Measurements from ENCODE around the gene FAM110D. TPM values are rescaled to one million over a fixed set of nuclear protein-coding genes. Genes with fewer than 3 reads are reported as not detected.

FAM110D gene
- total RNA-seq, 1 experiment from 2014 or later, result not detected

DNA sequence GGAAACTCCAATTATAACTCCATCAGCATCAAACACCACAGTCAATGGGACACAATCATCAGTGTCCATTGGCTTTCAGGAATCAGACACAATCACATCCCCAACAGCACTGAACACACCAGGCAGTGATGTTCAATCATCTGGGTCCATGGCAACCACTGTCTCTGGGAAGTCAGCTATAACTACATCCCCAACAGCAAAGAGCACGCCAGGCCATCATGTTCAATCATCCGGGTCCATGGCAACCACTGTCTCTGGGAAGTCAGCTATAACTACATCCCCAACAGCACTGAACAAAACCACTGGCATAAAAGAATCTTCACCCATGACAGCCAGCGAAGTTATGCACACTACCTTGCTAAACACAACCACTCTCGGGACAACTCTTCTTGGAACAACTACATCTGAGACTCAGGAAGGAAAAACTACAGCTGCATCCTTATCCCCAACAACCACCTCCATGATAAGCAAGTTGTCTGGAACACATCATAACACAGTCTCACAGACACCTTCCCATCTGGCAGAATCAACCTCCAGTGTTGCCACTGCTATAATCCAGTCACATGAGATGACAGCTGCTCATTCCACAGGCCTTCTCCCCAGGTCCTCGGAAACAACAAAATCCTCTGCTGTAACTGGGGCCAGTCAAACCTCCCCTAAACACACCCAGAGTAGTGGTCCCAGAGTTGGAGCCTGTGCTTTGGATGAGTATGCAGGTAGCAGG lies 51.4 kb downstream of the FAM110D start:
- BruUV-seq (replicated peaks), result no TSS peak
- Histone ChIP-seq H3K79me2 (ENCODE audit: low read length) (no peaks in the 10 kb centered on the region), H3K4me2 (ENCODE audit: low read length) (no peak overlapping the region), H3K9ac (ENCODE audit: low read length) (no peak overlapping the region), H3K27ac (ENCODE audit: low read length) (no peak overlapping the region), H3K4me1 (ENCODE audit: insufficient read depth, low read length) (no peaks in the 10 kb centered on the region), H4K20me1 (ENCODE audit: low read length) (no peaks in the 10 kb centered on the region), H3K9me2 (replicated peaks; ENCODE audit: low read length) (no peaks in the 10 kb centered on the region), H3K4me3 (ENCODE audit: low read length) (no peak overlapping the region), H3K27me3 (ENCODE audit: low read length) (no peaks in the 10 kb centered on the region), H3K36me3 (ENCODE audit: low read depth, low read length) (no peaks in the 10 kb centered on the region), H2AFZ (ENCODE audit: low read length) (no peak overlapping the region), H3F3A (ENCODE audit: low read length, unreplicated experiment) (no peaks in the 10 kb centered on the region), H3K9me3 (ENCODE audit: low read length) (no peaks in the 10 kb centered on the region)
- intact Hi-C loops (cut with micrococcal nuclease), result no loop called here
- ChIA-PET POLR2A (ENCODE audit: unreplicated experiment) (no interaction called here), CTCF (interaction anchor here (0.8 to 1.4 kb wide), 2 partner anchors 24 to 136 kb away, joined by 13 to 14 read pairs; partner anchors contain the start of gene CEP85)
- ATAC-seq (no peak), DNase-seq (no peak)
- TF ChIP-seq CTCF (conservative IDR thresholded peaks at IDR 0.05; ENCODE audit: low read depth, low read length), result no peak
- no peak for TF ChIP-seq EZH2phosphoT487 (IDR thresholded peaks at IDR 0.05; ENCODE audit: borderline replicate concordance, low read length)
- TF ChIP-seq EZH2 (IDR thresholded peaks at IDR 0.05; ENCODE audit: low read length, unreplicated experiment), result no peak

DNA sequence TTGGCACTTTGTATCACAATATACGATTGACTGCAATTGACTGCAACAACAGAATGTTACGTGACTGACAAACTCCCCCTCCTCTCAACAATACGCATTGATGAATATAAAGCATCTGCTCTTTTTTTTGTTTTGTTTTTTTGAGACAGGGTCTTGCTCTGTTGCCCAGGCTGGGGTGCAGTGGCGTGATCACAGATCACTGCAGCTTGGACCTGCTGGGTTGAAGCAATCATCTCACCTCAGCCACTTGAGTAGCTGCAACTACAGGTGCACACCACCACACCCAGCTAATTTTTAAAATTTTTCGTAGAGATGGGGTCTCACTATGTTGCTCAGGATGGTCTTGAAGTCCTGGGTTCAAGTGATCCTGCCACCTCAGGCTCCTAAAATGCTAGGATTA lies 53.8 kb downstream of the FAM110D start:
- no peak overlapping the region for H3K4me3 ChIP-seq (ENCODE audit: low read length)
- H2AFZ ChIP-seq (ENCODE audit: low read length), result no peak overlapping the region
- H3K4me2 ChIP-seq (ENCODE audit: low read length), result no peak overlapping the region
- no peaks in the 10 kb centered on the region for H3F3A ChIP-seq (ENCODE audit: low read length, unreplicated experiment)
- no peak for ATAC-seq
- H3K27ac ChIP-seq (ENCODE audit: low read length), result no peak overlapping the region
- POLR2A ChIA-PET (ENCODE audit: unreplicated experiment), result no interaction called here
- no peaks in the 10 kb centered on the region for H4K20me1 ChIP-seq (ENCODE audit: low read length)
- H3K9ac ChIP-seq (ENCODE audit: low read length), result no peak overlapping the region
- CTCF ChIA-PET, result no interaction called here
- DNase-seq, result no peak
- no peaks in the 10 kb centered on the region for H3K27me3 ChIP-seq (ENCODE audit: low read length)
- TF ChIP-seq EZH2 (IDR thresholded peaks at IDR 0.05; ENCODE audit: low read length, unreplicated experiment) (no peak), EZH2phosphoT487 (IDR thresholded peaks at IDR 0.05; ENCODE audit: borderline replicate concordance, low read length) (no peak), CTCF (conservative IDR thresholded peaks at IDR 0.05; ENCODE audit: low read depth, low read length) (no peak)
- H3K9me2 ChIP-seq (replicated peaks; ENCODE audit: low read length), result no peaks in the 10 kb centered on the region
- no peaks in the 10 kb centered on the region for H3K4me1 ChIP-seq (ENCODE audit: insufficient read depth, low read length)
- no peaks in the 10 kb centered on the region for H3K79me2 ChIP-seq (ENCODE audit: low read length)
- no peaks in the 10 kb centered on the region for H3K36me3 ChIP-seq (ENCODE audit: low read depth, low read length)
- intact Hi-C loops (cut with micrococcal nuclease), result no loop called here
- no peaks in the 10 kb centered on the region for H3K9me3 ChIP-seq (ENCODE audit: low read length)
- no TSS peak for BruUV-seq (replicated peaks)

DNA sequence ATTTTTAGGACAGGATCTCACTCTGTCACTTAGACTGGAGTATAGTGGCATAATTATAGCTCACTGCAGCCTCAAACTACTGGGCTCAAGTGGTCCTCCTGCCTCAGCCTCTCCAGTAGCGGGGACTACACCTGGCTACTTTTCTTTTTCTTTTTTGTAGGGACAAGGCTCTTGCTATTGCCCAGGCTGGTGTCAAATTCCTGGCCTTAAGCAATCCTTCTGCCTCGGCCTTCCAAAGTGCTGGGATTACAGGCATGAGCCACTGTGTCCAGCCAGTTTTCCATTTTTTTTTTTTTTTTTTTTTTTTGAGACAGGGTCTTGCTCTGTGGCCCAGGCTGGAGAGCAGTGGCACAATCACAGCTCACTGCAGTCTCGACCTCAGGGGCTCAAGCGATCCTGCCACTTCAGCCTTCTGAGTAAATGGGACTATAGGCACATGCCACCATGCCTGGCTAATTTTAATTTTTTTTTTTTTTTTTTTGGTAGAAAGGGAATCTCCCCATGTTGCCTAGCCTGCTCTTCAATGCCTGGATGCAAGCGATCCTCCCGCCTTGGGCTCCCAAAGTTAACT lies 54.5 kb downstream of the FAM110D start:
- Histone ChIP-seq H3F3A (ENCODE audit: low read length, unreplicated experiment) (no peaks in the 10 kb centered on the region), H3K79me2 (ENCODE audit: low read length) (no peaks in the 10 kb centered on the region), H3K4me2 (ENCODE audit: low read length) (no peak overlapping the region), H3K9me2 (replicated peaks; ENCODE audit: low read length) (no peaks in the 10 kb centered on the region), H3K27ac (ENCODE audit: low read length) (no peak overlapping the region), H3K36me3 (ENCODE audit: low read depth, low read length) (no peaks in the 10 kb centered on the region), H3K4me1 (ENCODE audit: insufficient read depth, low read length) (no peaks in the 10 kb centered on the region), H3K9me3 (ENCODE audit: low read length) (no peaks in the 10 kb centered on the region), H4K20me1 (ENCODE audit: low read length) (no peaks in the 10 kb centered on the region), H3K4me3 (ENCODE audit: low read length) (no peak overlapping the region), H3K9ac (ENCODE audit: low read length) (no peak overlapping the region), H2AFZ (ENCODE audit: low read length) (no peak overlapping the region), H3K27me3 (ENCODE audit: low read length) (no peaks in the 10 kb centered on the region)
- ATAC-seq (no peak), DNase-seq (no peak)
- CTCF ChIA-PET, result interaction anchor here (0.7 kb wide), 1 partner anchor 772 kb away, joined by 7 read pairs; no protein-coding TSS in a partner anchor
- no TSS peak for BruUV-seq (replicated peaks)
- POLR2A ChIA-PET (ENCODE audit: unreplicated experiment), result no interaction called here
- intact Hi-C loops (cut with micrococcal nuclease), result no loop called here
- TF ChIP-seq CTCF (conservative IDR thresholded peaks at IDR 0.05; ENCODE audit: low read depth, low read length) (no peak), EZH2phosphoT487 (IDR thresholded peaks at IDR 0.05; ENCODE audit: borderline replicate concordance, low read length) (no peak), EZH2 (IDR thresholded peaks at IDR 0.05; ENCODE audit: low read length, unreplicated experiment) (no peak)

Data from PC-3 (cell line).